Stimulated activated naive CD8-positive, alpha-beta T cell treated with anti-CD3 and anti-CD28 coated beads, Interleukin-15, Interleukin-2, amounts not matched to agents 100 U/mL and 50 U/mL, for 24 hours (primary cell): Measurements from ENCODE around the gene TARS1.
A peak's percentile ranks its signal among the peaks of the same experiment; 100 is the strongest.

Source experiments
- ATAC-seq: fragments of 150-1000 bp; cut with Tn5 transposase; one replicate; pipeline ENCODE4 v1.10.0; 2021
- DNase-seq: peaks from one replicate; pipeline ENCODE4 v3.0.0; 2021

Gene TARS1

DNA sequence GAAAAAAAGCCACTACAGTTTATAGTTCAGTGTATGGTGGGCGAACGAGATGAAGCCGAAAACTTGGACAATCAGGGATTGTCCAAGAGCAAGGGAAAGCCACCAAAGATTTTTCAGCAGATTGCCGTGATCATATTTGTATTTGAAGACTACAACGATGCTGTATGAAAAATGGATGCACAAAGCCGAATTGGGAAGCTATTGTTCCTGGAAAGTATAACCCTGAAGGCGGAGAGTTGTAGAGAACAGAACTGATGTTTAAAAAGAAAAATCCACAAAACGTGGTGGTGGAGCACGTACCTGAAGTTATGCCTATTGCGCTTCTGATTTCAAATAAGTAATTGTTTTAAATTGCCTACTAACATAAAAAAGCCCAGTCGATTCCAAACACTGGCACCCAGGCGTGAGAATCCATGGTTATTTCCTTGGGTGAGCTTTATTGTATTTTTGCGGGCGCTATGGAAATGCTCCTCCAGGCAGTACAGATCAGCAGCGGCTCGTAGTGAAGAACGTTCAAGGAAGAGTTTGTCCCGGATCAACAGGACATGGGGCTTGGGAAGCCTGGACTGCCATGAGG is 772 bp upstream of the TARS1 start:
- DNase-seq: no peak
- ATAC-seq: no peak

DNA sequence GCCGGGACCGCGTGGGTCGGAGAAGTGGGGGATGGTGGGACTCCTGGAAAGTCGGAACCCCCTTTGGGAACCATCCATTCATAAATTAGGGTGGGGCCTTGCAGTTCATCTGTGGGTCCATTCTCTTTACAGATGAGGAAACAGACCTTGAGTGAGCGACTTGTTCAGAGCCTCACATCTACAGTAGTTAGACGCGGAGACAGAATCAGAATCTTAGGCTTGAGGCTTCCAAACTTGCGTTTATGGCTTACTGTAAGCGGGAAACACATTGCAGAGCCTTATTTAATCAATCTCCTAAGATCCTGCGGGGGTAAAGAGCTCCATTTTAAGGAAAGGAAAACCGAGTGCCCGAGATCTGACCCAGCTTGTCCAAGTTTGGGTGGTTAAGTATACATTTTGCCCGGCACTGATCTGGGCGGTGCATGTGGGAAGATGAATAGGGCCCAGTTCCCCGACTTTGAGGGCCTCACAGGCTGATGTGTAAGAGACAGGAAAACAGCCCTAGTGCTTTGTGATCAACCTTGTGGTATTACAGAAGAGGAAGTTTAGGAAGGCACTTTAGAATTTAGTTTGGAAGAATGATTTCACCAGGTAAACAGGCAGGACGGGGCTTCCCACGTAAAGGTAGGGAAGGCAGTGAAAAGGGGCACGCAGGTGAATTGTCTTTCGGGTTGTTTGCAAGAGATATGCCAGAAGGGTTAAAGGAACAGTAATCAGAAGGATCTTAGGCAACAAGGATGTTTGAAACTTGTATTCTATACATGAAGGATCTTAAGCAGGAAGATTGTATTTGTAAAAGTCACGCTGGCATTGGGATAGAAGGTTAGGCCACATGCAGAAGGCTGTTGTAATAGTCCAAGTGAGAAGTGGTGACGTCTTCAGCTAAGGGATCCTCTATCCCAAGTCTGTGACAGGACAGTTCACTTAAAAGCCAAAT is 744 bp downstream of the TARS1 start:
- ATAC-seq (no peak), DNase-seq (peak; percentile 39)

DNA sequence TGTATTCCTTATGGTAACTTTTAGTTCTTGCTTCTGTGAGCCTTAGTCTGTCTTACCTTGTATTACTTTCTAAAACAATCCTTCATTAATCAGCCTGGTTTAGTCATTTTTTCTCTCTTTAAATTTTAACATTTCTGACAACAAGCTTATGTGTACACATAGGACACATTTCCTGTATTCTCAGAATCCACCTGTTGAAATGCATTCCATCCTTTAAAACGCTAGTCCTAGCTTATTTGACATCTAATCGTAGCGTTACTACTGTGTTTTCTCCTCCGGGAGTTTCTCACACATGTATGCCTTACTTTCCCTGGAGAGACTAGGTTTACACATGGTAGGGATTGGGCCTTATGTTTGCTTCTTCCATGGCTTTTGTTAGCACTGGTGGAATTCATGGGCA is 3.8 kb downstream of the TARS1 start:
- DNase-seq (no peak), ATAC-seq (no peak)

- DNase-seq (no peak), ATAC-seq (no peak)
Observed at GRCh38 chr5:33445798-33446197, 5.0 kb downstream of the TARS1 start.

DNA sequence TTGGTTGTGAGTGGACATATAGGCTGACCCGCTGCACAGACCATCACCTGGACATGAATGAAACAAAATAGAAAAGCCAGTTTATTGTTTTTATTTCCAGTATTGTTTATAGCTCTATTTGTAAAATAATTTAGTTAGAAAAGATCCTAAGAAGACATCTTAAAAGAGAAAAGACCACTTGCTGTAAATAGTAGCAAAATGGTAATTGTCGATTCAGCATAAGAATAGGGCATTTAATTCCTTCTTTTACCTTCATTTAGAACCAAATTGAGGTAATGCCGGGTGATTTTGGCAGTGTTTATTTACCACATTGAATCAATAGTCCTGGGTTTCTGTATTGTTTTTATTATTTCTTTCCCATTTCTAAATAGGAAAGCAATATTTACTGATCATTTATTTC is 7.4 kb downstream of the TARS1 start:
- no peak for ATAC-seq
- DNase-seq: no peak

DNA sequence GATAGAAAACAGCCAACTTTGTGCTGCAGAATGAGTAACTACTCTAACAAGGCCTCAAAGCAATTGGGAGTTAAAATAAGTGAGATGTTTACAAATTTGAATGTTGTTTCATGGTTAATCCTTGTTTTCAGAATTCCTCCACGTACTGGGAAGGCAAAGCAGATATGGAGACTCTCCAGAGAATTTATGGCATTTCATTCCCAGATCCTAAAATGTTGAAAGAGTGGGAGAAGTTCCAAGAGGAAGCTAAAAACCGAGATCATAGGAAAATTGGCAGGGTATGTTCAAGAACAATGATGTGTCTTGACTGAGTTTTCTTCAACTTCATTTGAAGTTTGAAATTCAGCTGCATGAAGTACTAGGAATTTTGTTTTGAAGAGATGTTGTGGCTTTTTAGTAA is 16.4 kb downstream of the TARS1 start:
- no peak for DNase-seq
- no peak for ATAC-seq

DNA sequence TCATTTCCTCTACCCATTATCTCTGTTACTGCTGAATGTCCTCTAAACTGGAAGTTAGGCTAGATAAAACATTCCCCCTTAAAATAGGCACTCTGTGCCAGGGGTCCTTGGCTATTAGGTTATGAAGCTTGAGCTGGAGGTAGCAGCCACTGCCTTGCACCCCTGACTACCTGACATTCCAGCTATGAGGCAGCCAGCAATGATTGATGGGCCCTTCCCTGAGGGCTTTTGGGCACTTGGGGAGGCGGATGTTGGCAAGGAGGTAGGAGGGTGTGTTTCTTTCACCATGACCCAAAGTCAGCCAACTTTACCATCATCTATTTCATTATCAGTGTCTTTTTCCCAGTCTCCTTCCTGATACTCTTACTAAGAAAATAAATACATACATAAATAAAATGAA is 17.1 kb downstream of the TARS1 start:
- ATAC-seq (no peak), DNase-seq (no peak)

GRCh38 chr5:33460210-33460609 is 19.4 kb downstream of the TARS1 start:
- ATAC-seq (no peak), DNase-seq (no peak)

DNA sequence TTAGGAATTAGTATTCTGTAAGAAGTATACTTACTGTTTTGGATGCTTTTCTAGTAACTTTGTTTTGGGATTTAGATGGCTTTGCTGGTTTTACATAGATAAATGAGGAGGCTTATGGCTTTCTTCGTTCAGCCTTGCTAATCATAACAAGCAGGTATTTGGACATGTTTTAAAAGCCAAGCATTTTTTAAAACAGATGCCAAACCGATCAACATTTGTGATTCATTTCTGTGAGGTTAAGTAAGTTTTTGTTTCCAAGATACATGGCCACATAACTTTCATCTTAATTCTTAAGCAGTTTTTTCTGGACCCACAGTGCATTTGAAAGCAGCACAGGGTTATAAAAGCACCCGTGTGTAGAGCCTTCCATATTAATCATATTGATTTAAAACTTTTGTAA is 21.7 kb downstream of the TARS1 start:
- no peak for ATAC-seq
- DNase-seq: no peak

DNA sequence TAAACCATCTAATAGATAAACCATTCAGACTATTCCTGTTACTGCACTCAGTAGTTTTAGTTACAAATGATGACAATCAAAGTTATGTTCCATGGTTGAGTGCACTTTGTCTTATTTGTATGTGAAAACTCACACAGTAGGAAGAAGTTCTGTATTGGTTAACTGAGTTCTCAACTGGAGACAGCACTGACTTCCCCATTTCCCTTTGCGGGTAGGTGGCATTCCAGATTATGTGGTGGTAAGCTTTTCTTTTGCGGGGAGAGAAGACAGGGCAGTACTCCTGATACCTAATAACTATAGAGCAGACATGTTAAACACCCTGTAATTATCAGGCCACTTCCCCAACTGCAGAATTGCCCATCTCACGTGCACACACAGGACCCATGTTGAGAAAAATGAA is 24.4 kb downstream of the TARS1 start:
- no peak for ATAC-seq
- no peak for DNase-seq

- no peak for ATAC-seq
- DNase-seq: no peak
Observed at GRCh38 chr5:33468775-33469435, 28.1 kb downstream of the TARS1 start.

GRCh38 chr5:33470544-33470943 is 29.8 kb downstream of the TARS1 start:
- DNase-seq: no peak
- ATAC-seq: no peak

DNA sequence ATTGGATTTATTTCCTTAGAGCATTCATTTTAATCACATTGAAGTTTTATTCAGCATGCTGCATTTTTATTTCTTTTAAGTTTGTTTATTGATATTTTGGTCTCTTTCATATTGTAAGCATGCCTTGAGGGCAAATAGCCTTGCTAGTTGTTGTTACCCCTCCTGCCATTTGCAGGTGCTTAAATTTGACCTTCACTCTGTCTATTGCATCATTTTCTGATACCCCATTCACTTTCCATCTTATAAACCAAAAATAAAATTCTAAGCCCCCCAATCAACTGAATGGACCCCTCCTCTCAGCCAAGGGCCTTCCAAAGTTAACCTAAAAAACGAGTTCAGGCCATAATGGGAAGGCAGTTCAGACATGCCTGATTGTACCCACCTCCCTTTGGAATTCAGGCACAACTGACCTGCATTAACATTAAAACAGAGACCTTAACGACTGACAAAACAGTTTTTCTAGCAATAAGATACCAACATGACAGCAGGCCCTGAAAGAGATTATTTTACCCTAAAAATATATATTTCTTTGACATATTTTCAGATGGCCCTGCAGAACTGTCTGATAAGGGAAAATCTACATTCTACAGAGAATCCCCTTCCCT is 32.1 kb downstream of the TARS1 start:
- DNase-seq (no peak), ATAC-seq (no peak)

DNA sequence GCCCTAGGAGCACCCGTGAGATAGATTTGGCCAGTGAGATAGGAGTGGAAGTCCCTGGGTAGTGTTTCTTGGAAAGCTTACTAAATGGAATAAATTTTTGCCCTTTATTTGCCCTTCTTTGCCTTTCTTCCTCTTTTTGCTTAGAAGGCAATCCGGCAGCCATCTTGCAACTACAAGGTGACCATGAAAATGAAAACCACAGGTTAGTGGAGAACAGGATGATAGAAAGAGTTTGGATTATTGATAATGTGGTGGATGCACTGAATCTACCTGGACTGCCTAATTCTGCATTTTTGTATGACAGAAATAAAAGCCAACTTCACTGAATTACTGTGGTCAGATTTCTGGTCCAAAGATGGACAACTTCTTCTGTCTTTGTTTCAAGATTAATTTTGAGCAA is 33.2 kb downstream of the TARS1 start:
- DNase-seq (no peak), ATAC-seq (no peak)

- no peak for DNase-seq
- ATAC-seq: no peak
Observed at GRCh38 chr5:33474931-33475499, 34.2 kb downstream of the TARS1 start.

DNA sequence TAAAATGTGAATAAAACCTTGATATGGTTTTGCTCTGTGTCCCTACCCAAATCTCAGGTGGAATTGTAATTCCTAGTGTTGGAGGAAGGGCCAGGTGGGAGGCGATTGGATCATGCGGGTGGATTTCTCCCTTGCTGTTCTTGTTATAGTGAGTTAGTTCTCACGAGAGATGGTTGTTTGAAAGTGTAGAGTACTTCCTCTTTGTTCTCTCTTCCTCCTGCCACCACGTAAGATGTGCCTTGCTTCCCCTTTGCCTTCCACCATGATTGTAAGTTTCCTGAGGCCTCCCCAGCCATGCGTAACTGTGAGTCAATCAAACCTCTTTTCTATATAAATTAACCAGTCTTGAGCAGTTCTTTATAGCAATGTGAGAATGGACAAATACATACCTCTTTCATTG is 34.9 kb downstream of the TARS1 start:
- ATAC-seq (no peak), DNase-seq (no peak)

DNA sequence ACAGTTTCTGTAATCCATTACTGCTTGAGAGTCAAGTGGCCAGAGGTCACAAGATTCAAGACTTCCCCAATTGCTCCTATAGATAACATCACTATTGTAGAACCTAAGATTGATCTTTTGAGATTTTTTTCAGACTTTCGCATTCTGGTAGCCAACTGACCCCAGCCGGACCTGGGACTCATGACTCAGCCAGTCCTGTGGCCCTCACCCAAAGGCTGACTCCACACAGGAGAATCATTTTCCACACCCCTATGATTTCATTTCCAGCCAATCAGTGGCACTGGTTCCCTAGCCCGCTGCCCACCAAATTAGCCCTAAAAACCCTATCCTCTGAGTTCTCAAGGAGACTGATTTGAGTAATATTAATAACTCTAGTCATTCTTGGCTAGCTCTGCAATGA is 36.2 kb downstream of the TARS1 start:
- ATAC-seq (no peak), DNase-seq (no peak)

- DNase-seq: no peak
- ATAC-seq: no peak
Observed at GRCh38 chr5:33477816-33478215, 37.1 kb downstream of the TARS1 start.

DNA sequence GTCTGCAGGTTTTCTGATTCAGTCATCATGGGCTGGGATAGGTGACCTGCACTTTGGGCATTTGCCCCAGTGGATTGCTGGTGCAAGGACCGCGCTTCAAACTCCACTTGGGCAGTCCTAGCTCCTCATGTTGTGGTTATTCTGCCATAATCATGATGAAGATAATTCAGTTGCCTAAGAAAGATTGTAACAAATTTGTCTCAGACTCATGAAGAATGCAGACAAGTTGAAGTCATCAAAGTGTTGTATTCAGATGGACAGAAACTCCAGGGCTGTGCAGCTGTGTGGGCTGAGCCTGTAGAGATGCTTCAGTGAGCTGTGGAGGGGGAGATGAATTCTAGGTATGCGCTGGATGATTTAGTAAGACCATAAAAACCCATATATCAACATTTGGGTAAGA is 38.5 kb downstream of the TARS1 start:
- no peak for ATAC-seq
- DNase-seq: no peak

DNA sequence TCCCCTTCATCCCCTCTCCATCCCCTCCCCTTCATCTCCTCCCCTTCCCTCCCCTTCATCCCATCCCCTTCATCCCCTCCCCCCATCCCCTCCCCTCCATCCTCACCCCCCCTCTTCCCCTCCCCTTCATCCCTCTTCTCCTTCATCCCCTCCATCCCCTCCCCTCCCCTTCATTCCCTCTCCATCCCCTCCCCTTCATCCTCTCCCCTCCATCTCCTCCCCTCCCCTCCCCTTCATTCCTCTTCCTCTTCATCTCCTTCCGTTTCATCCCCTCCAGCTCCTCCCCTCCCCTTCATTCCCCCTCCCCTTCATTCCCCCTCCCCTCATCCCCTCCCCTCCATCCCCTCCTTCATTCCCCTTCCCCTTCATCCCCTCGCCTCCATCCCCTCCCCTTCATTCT is 40.1 kb downstream of the TARS1 start:
- DNase-seq: no peak
- no peak for ATAC-seq

DNA sequence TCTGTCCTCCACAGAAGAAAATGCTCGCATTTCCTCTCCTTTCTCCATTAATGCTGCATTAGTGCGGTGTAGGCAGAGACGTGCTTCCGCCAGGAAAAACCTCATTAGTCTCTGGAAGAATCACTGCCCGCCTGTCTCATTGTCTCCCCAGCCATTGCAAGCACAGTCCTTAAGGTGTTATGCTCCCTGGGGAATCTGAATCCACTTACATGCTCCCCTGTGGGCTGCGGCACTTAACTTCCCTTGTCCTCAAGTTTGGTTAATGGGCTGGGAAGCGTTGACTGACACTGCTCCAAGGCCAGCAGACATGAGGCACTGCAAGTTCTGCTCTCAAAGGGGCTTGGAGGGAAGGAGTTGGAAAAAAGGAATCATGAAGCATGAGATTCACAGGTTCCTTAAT is 41.6 kb downstream of the TARS1 start:
- DNase-seq (no peak), ATAC-seq (no peak)

DNA sequence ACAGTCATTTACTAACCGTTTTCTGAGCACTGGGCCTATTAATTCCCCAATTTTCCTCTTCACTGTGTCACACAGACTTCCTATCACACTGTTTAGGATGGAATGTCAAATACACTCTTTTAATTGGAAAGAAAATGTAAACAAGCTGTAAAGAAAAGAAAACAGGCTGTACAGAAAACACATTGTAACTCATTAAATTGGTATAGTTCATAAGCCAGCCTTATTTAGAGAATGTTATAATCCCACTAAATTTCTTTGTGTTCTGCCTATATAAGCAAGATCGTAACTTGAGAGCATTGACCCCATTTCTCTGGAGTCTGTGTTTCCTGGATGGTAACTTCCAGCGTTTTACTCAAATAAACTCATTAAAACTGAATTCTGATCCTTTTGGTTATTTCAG is 46.5 kb downstream of the TARS1 start:
- DNase-seq (no peak), ATAC-seq (no peak)
